Type B pancreatic cell (in vitro differentiated cells): Measurements from ENCODE around the gene RBKS. TPM values are rescaled to one million over a fixed set of nuclear protein-coding genes. Genes with fewer than 3 reads are reported as not detected.

Source experiments
- DNase-seq: peaks from one replicate; pipeline ENCODE4 v3.0.0; 2021; ENCODE audit warnings: mixed read lengths; ENCODE audit not compliant: unreplicated experiment; ENCODE audit errors: extremely low spot score
- H3K27ac Mint-ChIP-seq: 2 replicates; pipeline ENCODE4 v1.8.0; 2021; ENCODE audit warnings: mild to moderate bottlenecking, mixed read lengths
- H3K27me3 Mint-ChIP-seq: 2 replicates; pipeline ENCODE4 v1.8.0; 2021; ENCODE audit warnings: mixed read lengths
- H3K36me3 Mint-ChIP-seq: 2 replicates; pipeline ENCODE4 v1.8.0; 2021; ENCODE audit warnings: mixed read lengths
- H3K4me1 Mint-ChIP-seq: one replicate; pipeline ENCODE4 v1.8.0; 2021; ENCODE audit warnings: mixed read lengths; ENCODE audit not compliant: unreplicated experiment
- H3K4me3 Mint-ChIP-seq: 2 replicates; pipeline ENCODE4 v1.8.0; 2021; ENCODE audit warnings: mild to moderate bottlenecking, mixed read lengths
- H3K9me3 Mint-ChIP-seq: 2 replicates; pipeline ENCODE4 v1.8.0; 2021; ENCODE audit warnings: mixed read lengths
- long read RNA-seq: library from polyadenylated mRNA; unstranded; transcript quantifications from one replicate; pipeline ENCODE4 v2.0.0, GENCODE V29; 2020
- total RNA-seq: library from RNA; stranded (reverse); gene quantifications from 2 replicates; pipeline ENCODE4 v1.2.1, GENCODE V29; 2021; ENCODE audit warnings: low replicate concordance
- TF ChIP-seq, protein P1 (sequence below): fragments of 200-600 bp; sonication (generic); conservative IDR thresholded peaks from 2 replicates; pipeline ENCODE4 v1.5.0; 2021; ENCODE audit warnings: antibody characterized with exemption, mild to moderate bottlenecking

The RBKS gene
- 2.6 and 3.2 TPM in 2 replicates for total RNA-seq
- long read RNA-seq, transcript RBKS-201 (8 exons, 1,973 nt), result major isoform, 7 of 13 reads
- long read RNA-seq, partial matches to known transcripts, result 4 of 13 reads
- long read RNA-seq, other reads (novel, unspliced or antisense), result 2 of 13 reads

DNA sequence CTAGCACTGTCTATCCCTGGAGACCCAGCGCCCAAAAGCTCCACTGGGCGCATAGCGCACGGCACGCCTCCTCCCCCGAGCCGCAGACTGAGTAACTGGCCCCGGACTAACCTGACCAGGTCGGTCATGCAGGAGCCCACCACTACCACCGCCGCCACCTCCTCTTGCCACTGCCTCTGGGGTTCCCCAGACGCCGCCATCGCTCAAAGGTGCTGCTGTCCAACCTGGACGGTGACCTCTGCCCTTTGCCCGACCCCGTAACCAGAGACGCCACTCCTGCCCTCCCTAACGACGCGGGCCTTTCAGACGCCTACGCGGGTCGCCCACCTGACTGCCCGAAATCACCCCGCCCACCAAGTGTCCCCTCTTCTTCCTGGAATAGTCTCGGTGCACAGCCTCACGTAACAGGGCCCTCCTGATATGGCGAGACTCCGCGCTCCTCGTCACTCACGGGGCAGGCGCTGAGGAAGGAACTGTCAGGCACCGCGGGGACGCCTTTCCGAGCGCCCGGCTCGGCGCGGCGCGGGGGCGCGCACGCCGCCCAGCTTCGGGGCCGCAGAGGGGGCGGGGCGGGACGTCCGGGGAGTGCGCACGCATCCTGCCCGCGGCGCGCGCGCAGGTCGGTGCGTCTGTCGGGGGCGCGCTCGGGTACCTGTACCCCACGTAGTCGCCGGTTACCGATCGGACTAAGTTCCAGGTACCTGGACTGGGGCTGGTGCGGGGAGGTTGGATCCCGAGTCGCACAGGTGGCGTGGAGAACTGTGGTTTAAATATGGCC, at the start of gene RBKS, which contains the start of gene BABAM2:
RBKS (minus strand) TSS at position 242 of the 778 bp plus-strand sequence; CDS start at position 200, 42 bp downstream.
BABAM2 (plus strand) TSS at position 584 of the 778 bp plus-strand sequence. CDS start 3,828 bp downstream, outside the sequence.
- no peaks in the 10 kb centered on the region for H3K9me3 Mint-ChIP-seq
- H3K27ac Mint-ChIP-seq, result peak within 1 kb of the TSS; percentile 99
- H3K4me3 Mint-ChIP-seq, result peak within 1 kb of the TSS; percentile 100
- H3K27me3 Mint-ChIP-seq, result peaks cover 3% of the 10 kb centered on the region
- peaks cover 6% of the 10 kb centered on the region for H3K36me3 Mint-ChIP-seq
- peaks cover 26% of the 10 kb centered on the region for H3K4me1 Mint-ChIP-seq
- DNase-seq, result peak; percentile 92
- TF ChIP-seq, protein P1, sequence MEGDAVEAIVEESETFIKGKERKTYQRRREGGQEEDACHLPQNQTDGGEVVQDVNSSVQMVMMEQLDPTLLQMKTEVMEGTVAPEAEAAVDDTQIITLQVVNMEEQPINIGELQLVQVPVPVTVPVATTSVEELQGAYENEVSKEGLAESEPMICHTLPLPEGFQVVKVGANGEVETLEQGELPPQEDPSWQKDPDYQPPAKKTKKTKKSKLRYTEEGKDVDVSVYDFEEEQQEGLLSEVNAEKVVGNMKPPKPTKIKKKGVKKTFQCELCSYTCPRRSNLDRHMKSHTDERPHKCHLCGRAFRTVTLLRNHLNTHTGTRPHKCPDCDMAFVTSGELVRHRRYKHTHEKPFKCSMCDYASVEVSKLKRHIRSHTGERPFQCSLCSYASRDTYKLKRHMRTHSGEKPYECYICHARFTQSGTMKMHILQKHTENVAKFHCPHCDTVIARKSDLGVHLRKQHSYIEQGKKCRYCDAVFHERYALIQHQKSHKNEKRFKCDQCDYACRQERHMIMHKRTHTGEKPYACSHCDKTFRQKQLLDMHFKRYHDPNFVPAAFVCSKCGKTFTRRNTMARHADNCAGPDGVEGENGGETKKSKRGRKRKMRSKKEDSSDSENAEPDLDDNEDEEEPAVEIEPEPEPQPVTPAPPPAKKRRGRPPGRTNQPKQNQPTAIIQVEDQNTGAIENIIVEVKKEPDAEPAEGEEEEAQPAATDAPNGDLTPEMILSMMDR, result no peak

DNA sequence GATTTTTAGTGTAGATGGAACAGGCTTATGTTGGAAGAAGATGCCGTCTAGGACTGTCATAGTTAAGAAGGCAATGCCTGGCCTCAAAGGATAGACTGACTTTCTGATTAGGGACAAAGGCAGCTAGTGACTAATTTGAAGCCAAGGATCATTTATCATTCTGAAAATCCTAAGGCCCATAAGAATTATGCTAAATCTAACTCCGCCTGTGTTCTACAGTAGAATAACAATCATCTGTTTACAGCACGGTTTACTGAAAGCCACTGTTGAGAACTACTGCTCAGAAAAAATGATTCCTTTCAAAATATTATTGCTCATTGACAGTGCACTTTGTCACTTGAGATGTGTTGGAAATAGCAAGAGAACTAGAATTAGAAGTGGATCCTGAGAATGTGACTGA, 44.8 kb upstream of the RBKS start:
- H3K4me3 Mint-ChIP-seq, result no peak overlapping the region
- H3K36me3 Mint-ChIP-seq, result peaks cover 13% of the 10 kb centered on the region
- DNase-seq, result no peak
- H3K4me1 Mint-ChIP-seq, result no peaks in the 10 kb centered on the region
- no peaks in the 10 kb centered on the region for H3K27me3 Mint-ChIP-seq
- TF ChIP-seq, protein P1, result no peak
- H3K9me3 Mint-ChIP-seq, result no peaks in the 10 kb centered on the region
- H3K27ac Mint-ChIP-seq, result no peak overlapping the region

DNA sequence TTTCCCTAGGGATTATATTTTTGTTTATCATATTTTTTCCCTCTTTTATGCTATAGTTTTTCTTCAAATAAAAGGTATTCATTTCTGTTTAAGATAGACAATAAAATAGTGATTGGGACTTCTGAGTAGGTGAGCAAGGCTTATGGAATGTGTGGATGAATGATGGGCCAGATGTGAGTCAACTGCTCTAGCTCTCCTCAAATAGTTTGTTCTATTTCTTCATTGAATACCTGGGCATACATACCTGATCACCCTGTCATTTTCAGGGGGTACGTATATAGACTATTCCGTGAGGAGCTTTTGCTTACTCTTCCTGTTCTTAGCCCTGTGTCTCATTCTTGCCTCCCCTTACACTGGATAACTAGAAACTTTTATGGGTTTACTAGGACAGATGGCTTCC, 42.2 kb upstream of the RBKS start:
- Mint-ChIP-seq H3K36me3 (peaks cover 13% of the 10 kb centered on the region), H3K4me1 (no peaks in the 10 kb centered on the region), H3K4me3 (no peak overlapping the region), H3K27ac (no peak overlapping the region), H3K9me3 (no peaks in the 10 kb centered on the region), H3K27me3 (no peaks in the 10 kb centered on the region)
- no peak for DNase-seq
- TF ChIP-seq, protein P1, result no peak

DNA sequence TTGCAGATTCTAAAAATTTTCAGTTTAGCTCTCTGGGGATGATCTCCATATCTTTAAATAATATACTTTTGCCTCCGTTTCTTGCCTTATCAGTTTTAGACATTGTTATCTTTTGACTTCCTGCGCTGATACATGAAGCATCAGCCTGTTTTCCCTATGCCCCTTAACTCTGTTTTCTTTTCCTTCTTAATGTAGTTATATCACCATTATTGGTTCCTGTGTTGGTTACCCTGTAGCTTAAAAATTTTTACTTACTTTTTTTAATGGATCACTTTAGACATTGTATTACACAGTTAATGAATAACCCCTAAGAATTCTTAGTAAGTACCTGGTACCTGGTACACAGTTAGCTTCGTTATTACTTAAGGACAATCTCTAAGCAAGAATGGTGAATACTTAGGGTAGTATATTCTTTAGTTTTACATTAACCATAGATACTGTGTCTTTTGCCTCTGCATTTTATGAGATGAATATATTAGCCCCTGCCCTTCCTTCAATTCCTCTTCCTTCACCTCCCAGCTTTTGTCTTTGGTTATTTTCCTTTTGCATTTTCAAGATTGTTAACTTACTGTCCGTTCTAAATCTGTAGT, 41.3 kb upstream of the RBKS start:
- Mint-ChIP-seq H3K4me1 (no peaks in the 10 kb centered on the region), H3K27ac (no peak overlapping the region), H3K4me3 (no peak overlapping the region), H3K36me3 (peaks cover 13% of the 10 kb centered on the region), H3K9me3 (no peaks in the 10 kb centered on the region), H3K27me3 (no peaks in the 10 kb centered on the region)
- TF ChIP-seq, protein P1, result no peak
- DNase-seq, result no peak

DNA sequence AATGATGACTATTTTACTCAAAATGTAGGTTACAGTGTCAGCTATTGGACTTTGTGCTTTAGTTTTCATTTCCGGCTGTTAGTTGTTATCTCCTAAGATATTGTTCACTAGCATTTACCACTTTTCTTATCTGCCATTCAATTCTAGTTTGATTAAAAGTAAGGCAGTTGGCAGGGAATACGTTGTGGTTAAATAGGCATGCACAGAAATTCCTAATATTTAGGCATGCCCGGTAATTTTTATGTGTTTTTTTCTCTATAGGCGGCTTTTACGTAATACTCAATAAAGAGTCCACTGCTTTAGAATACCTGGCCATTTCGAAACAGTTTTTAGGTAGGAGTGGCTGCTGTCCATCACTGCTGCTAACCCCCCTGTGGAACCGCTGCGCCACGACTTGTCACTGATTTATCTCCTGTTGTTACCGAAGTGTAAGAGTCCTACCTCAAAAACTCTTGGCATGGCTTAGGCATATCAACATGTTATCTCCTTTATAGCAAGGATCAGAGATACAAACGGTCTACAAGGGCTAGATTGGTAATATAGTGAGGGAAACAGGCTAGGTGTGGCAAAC, 39.8 kb upstream of the RBKS start:
- H3K4me1 Mint-ChIP-seq, result no peaks in the 10 kb centered on the region
- DNase-seq, result no peak
- H3K9me3 Mint-ChIP-seq, result no peaks in the 10 kb centered on the region
- H3K36me3 Mint-ChIP-seq, result peaks cover 13% of the 10 kb centered on the region
- no peak overlapping the region for H3K4me3 Mint-ChIP-seq
- H3K27ac Mint-ChIP-seq, result no peak overlapping the region
- TF ChIP-seq, protein P1, result no peak
- H3K27me3 Mint-ChIP-seq, result no peaks in the 10 kb centered on the region
